ENCODE data around the gene CAPNS2. TPM values are rescaled to one million over a fixed set of nuclear protein-coding genes. Genes with fewer than 3 reads are reported as not detected.

Gene CAPNS2
- total RNA-seq = not detected in 2 replicates

GRCh38 chr16:55566432-55567175, at the start of gene CAPNS2:
TSS of gene CAPNS2 (plus strand) at chr16:55566684. CDS start at chr16:55566757, 73 bp downstream.

Other genes with a start within 250 kb of the CAPNS2 start
- not detected in 2 replicates for gene IRX6, start 242.5 kb upstream of the CAPNS2 start, total RNA-seq
- gene MMP2, start 87.5 kb upstream of the CAPNS2 start, total RNA-seq = 97.5 and 110 TPM in 2 replicates
- 2.7 and 18.0 TPM in 2 replicates for gene LPCAT2, start 57.6 kb upstream of the CAPNS2 start, total RNA-seq
- gene SLC6A2, start 89.3 kb downstream of the CAPNS2 start, total RNA-seq = not detected in 2 replicates